ENCODE data around the gene DNAJC1. TPM values are rescaled to one million over a fixed set of nuclear protein-coding genes. Genes with fewer than 3 reads are reported as not detected.

The DNAJC1 gene
- total RNA-seq, 3 donors from 2014 or later (not counting 1 experiment from before 2014, with no cell fraction given): 38.4 to 63.7 (median 50.6) TPM

DNA sequence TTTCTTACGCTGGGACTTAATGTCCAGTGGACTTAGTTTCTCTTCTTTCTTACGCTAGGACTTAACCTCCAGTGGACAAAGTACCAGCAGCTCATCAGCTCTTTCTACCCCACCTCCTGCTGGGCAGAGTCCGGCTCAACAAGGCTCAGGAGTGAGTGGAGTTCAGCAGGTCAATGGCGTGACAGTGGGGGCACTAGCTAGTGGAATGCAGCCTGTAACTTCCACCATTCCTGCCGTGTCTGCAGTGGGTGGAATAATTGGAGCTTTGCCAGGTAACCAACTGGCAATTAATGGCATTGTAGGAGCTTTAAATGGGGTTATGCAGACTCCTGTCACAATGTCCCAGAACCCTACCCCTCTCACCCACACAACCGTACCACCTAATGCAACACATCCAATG lies 269.8 kb downstream of the DNAJC1 start:
- Histone ChIP-seq H3K4me1 (ENCODE audit: control insufficient read depth, insufficient read depth, low read length) (peaks cover 9% of the 10 kb centered on the region), H3K27ac (ENCODE audit: low read length) (no peak overlapping the region), H3K27me3 (ENCODE audit: control insufficient read depth, insufficient read depth, low read length) (no peaks in the 10 kb centered on the region), H3K9me3 (ENCODE audit: control insufficient read depth, insufficient read depth, low read length) (no peaks in the 10 kb centered on the region), H3K4me3 (ENCODE audit: low read length) (no peak overlapping the region), H3K36me3 (ENCODE audit: control insufficient read depth, insufficient read depth, low read length) (peaks cover 32% of the 10 kb centered on the region)
- TF ChIP-seq, protein P1, sequence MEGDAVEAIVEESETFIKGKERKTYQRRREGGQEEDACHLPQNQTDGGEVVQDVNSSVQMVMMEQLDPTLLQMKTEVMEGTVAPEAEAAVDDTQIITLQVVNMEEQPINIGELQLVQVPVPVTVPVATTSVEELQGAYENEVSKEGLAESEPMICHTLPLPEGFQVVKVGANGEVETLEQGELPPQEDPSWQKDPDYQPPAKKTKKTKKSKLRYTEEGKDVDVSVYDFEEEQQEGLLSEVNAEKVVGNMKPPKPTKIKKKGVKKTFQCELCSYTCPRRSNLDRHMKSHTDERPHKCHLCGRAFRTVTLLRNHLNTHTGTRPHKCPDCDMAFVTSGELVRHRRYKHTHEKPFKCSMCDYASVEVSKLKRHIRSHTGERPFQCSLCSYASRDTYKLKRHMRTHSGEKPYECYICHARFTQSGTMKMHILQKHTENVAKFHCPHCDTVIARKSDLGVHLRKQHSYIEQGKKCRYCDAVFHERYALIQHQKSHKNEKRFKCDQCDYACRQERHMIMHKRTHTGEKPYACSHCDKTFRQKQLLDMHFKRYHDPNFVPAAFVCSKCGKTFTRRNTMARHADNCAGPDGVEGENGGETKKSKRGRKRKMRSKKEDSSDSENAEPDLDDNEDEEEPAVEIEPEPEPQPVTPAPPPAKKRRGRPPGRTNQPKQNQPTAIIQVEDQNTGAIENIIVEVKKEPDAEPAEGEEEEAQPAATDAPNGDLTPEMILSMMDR (IDR thresholded peaks at IDR 0.05): no peak
- DNase-seq: no peak
- peaks cover 15 to 23% of the 10 kb centered on the region in 2 donors for H3K4me1 Mint-ChIP-seq
- H3K27ac Mint-ChIP-seq: no peak overlapping the region
- 93% methylated on average over 5 of the region's 6 CpGs for WGBS (ENCODE audit: insufficient coverage)
- no peak overlapping the region for H3K4me3 Mint-ChIP-seq
- intact Hi-C loops (cut with micrococcal nuclease): no loop called here
- no peaks in the 10 kb centered on the region for H3K9me3 Mint-ChIP-seq
- H3K36me3 Mint-ChIP-seq: no peaks in the 10 kb centered on the region
- H3K27me3 Mint-ChIP-seq (ENCODE audit: low read depth in 2 of 2): no peaks in the 10 kb centered on the region
- ATAC-seq: no peak

DNA sequence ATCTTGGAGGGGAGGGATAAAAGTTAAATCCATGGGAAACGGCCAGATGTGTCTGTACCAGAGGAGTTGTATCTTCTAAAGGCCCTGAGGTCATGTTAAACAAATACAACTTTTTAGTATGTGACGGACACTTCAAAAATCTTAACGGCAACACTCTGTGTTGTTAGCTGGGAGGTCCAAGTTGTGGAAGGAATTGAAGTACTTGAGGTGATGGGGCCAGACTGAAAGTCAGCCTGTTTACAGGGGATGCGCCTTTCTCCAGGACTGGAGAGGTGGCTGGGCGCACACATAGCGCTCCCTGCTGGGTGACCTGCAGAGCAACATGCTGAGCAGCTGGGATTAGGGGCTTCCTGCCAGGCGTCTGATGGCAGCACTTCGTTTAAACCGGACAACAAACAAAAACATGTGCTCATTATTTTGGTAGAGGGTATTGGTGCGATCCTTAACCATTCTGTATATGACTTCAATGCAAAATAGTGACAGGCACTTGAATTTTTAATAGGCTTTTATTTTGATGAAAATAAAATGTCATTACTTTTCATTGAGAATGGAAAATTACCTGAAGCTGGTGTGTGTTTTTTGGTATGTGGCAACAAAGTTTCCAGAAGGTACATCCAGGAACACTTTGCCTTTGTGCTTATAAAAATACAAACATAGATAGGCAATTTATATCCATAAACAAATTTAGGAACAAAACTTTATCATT lies 271.3 kb downstream of the DNAJC1 start:
- no peaks in the 10 kb centered on the region for H3K9me3 ChIP-seq (ENCODE audit: control insufficient read depth, insufficient read depth, low read length)
- TF ChIP-seq, protein P1 (IDR thresholded peaks at IDR 0.05): peak; percentile 30
- ATAC-seq: peak; percentile 55 to 70 (median 65)
- no peak overlapping the region for H3K4me3 ChIP-seq (ENCODE audit: low read length)
- peaks cover 7% of the 10 kb centered on the region for H3K4me1 ChIP-seq (ENCODE audit: control insufficient read depth, insufficient read depth, low read length)
- H3K36me3 ChIP-seq (ENCODE audit: control insufficient read depth, insufficient read depth, low read length): peaks cover 29% of the 10 kb centered on the region
- H3K27ac ChIP-seq (ENCODE audit: low read length): no peak overlapping the region
- Mint-ChIP-seq H3K4me1 (peaks cover 23 to 27% of the 10 kb centered on the region in 2 donors), H3K9me3 (no peaks in the 10 kb centered on the region), H3K27ac (no peak overlapping the region), H3K36me3 (no peaks in the 10 kb centered on the region), H3K4me3 (no peak overlapping the region), H3K27me3 (ENCODE audit: low read depth in 2 of 2) (no peaks in the 10 kb centered on the region)
- intact Hi-C loops (cut with micrococcal nuclease): loop anchor here (1.0 kb wide), 1 partner anchor 237 kb away; no protein-coding TSS in a partner anchor
- WGBS (ENCODE audit: insufficient coverage): 55% methylated on average over 10 of the region's 10 CpGs
- no peaks in the 10 kb centered on the region for H3K27me3 ChIP-seq (ENCODE audit: control insufficient read depth, insufficient read depth, low read length)
- DNase-seq: peak in 1 of 2 donors; percentile 67

DNA sequence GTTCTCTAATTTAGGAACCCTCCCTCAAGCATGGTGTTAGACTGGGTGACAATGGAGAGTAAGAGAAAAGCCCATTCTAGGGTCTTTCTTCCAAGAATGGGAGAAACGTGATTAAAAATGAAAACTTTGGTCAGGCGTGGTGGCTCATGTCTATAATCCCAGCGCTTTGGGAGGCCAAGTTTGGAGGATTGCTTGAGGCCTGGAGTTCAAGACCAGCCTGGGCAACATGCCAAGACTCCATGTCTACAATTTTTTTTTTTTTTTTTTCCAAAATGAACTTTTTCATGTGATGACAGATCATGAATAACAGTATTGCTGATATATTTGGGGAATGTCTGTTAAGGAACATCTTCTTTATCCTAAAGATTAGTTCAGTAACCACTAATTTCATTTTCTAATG lies 274.9 kb downstream of the DNAJC1 start:
- no peaks in the 10 kb centered on the region for H3K9me3 Mint-ChIP-seq
- H3K36me3 ChIP-seq (ENCODE audit: control insufficient read depth, insufficient read depth, low read length): peaks cover 12% of the 10 kb centered on the region
- intact Hi-C loops (cut with micrococcal nuclease): no loop called here

More for the DNA sequence above, 274.9 kb downstream of the DNAJC1 start:
- Mint-ChIP-seq H3K36me3 (no peaks in the 10 kb centered on the region), H3K27me3 (ENCODE audit: low read depth in 2 of 2) (no peaks in the 10 kb centered on the region), H3K27ac (no peak overlapping the region), H3K4me3 (no peak overlapping the region), H3K4me1 (peaks cover 23 to 25% of the 10 kb centered on the region in 2 donors)
- Histone ChIP-seq H3K27ac (ENCODE audit: low read length) (no peak overlapping the region), H3K4me3 (ENCODE audit: low read length) (no peak overlapping the region), H3K27me3 (ENCODE audit: control insufficient read depth, insufficient read depth, low read length) (no peaks in the 10 kb centered on the region), H3K9me3 (ENCODE audit: control insufficient read depth, insufficient read depth, low read length) (no peaks in the 10 kb centered on the region), H3K4me1 (ENCODE audit: control insufficient read depth, insufficient read depth, low read length) (no peaks in the 10 kb centered on the region)
- 97% methylated on average over 3 of the region's 3 CpGs for WGBS (ENCODE audit: insufficient coverage)
- TF ChIP-seq, protein P1 (IDR thresholded peaks at IDR 0.05): no peak
- DNase-seq: no peak
- ATAC-seq: no peak

Measured in natural killer cell (primary cell).